Mesangial cell (primary cell): Measurements from ENCODE around the gene MARK1. TPM values are rescaled to one million over a fixed set of nuclear protein-coding genes. Genes with fewer than 3 reads are reported as not detected.

Source experiments
- total RNA-seq: library from RNA; depleted of rRNA; stranded (reverse); fragments of >200 nt; gene quantifications from 2 replicates; pipeline ENCODE4 v1.2.3, GENCODE V29; 2015

Gene MARK1
- 3.3 and 3.7 TPM in 2 replicates for total RNA-seq

DNA sequence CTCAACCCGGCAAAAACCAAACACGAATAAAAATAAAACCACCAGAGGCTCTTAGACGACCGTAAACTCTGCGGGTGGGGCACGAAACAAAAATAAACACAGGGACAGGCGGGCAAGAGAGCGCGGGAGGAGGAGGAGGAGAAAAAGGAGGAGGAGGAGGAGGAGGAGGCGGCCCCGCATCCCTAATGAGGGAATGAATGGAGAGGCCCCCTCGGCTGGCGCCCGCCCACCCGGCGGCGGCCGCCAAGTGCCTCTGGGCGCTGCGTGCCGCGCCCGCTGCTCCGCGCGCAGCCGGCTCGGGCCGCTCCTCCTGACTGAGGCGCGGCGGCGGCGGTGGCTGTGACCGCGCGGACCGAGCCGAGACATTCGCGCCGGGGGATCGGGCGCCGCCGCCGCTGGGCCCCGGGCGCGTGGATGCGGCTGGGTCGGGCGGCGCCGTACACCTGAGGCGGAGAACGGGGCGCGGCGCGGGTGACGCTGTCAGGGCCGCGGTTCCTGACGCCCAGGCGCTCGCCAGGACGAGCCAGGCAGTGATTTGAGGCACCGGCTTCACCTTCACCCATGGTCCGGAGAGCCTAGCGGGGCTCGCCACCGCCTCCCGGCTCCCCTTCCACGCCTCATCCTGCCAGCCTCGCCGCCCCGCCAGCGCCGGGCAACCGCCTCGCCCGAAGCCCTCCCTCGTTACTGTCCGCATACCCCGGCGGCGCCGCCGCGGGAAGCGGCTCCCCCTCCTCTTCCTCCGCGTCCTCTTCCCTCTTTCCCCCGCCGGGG, at the start of gene MARK1:
MARK1 (plus strand) TSS at position 229 of the 771 bp plus-strand sequence. CDS start 687 bp downstream, outside the sequence.

GRCh38 chr1:220690140-220691052, 162.5 kb downstream of the MARK1 start, which contains the start of gene C1orf115:
TSS of gene C1orf115 (plus strand) at chr1:220690363. CDS start at chr1:220690403, 40 bp downstream.

Other genes starting within 250 kb of the MARK1 start
- 1.1 and 4.6 TPM in 2 replicates for gene C1orf115, start 162.2 kb downstream of the MARK1 start, total RNA-seq
- gene MTARC2, start 220.2 kb downstream of the MARK1 start, total RNA-seq, result 5.7 and 11.2 TPM in 2 replicates